ENCODE data around the gene SOWAHA. TPM values are rescaled to one million over a fixed set of nuclear protein-coding genes. Genes with fewer than 3 reads are reported as not detected.

The SOWAHA gene
- total RNA-seq, 1 experiment from 2014 or later: 0.20 TPM

GRCh38 chr5:132787076-132787475, 26.0 kb upstream of the SOWAHA start:
- no peak overlapping the region for H2BK120ac ChIP-seq (ENCODE audit: low read depth, low read length, poor library complexity, severe bottlenecking)
- no peak overlapping the region for H2BK20ac ChIP-seq (ENCODE audit: low read depth, low read length, poor library complexity, severe bottlenecking)
- H4K5ac ChIP-seq (ENCODE audit: insufficient read length, low read depth, low read length): no peak overlapping the region
- H2BK12ac ChIP-seq (ENCODE audit: insufficient read length, low read depth, low read length): no peak overlapping the region
- no peak overlapping the region for H2BK5ac ChIP-seq (ENCODE audit: insufficient read length, low read length)
- no peak overlapping the region for H3T11ph ChIP-seq (ENCODE audit: low read length)
- H2AFZ ChIP-seq (ENCODE audit: low read length): no peak overlapping the region
- no peaks in the 10 kb centered on the region for H3K4me1 ChIP-seq (ENCODE audit: insufficient read depth, low read length)
- no peak overlapping the region for H3K27ac Mint-ChIP-seq
- no peak overlapping the region for H2AK5ac ChIP-seq (ENCODE audit: insufficient read length, low read length)
- no peak for DNase-seq
- H3K27me3 Mint-ChIP-seq (ENCODE audit: low read depth): peaks cover 20% of the 10 kb centered on the region
- H3K56ac ChIP-seq (ENCODE audit: insufficient read length, low read depth, low read length): no peak overlapping the region
- no peak overlapping the region for H3K18ac ChIP-seq (ENCODE audit: insufficient read length, low read depth, low read length)
- H3K36me3 Mint-ChIP-seq (ENCODE audit: insufficient read depth in 1 of 3, low read depth in 3 of 3): no peaks in the 10 kb centered on the region; a peak in 1 of 7 replicates
- no CpG with 5 or more reads among the region's 1 CpG for WGBS (ENCODE audit: extremely low coverage, insufficient read length, low lambda C conversion rate)
- H3K79me2 ChIP-seq (ENCODE audit: insufficient read depth, low read length): no peaks in the 10 kb centered on the region
- no peak overlapping the region for H3K23ac ChIP-seq (ENCODE audit: insufficient read length, low read depth, low read length)
- no peaks in the 10 kb centered on the region for H3K9me3 ChIP-seq (ENCODE audit: control insufficient read depth, low read depth, low read length)
- H4K91ac ChIP-seq (ENCODE audit: insufficient read length, low read depth, low read length): no peak overlapping the region
- H3K79me1 ChIP-seq (ENCODE audit: insufficient read depth, low read depth, low read length, poor library complexity, severe bottlenecking): no peaks in the 10 kb centered on the region
- H3K23me2 ChIP-seq (ENCODE audit: insufficient read length, low read depth, low read length, poor library complexity, severe bottlenecking): no peaks in the 10 kb centered on the region
- H2BK15ac ChIP-seq (ENCODE audit: low read depth, low read length): no peak overlapping the region
- H3K9ac ChIP-seq (ENCODE audit: extremely low read depth, insufficient read length, low read length): no peak overlapping the region
- H3K9me3 Mint-ChIP-seq: no peaks in the 10 kb centered on the region
- H3K27ac ChIP-seq (ENCODE audit: insufficient read length, low read depth, low read length): no peak overlapping the region
- no peak for TF ChIP-seq CTCF (conservative IDR thresholded peaks at IDR 0.05)
- H4K8ac ChIP-seq (replicated peaks; ENCODE audit: insufficient read length, low read depth, low read length): no peak overlapping the region
- H3K4me1 Mint-ChIP-seq: peaks cover 11 to 15% of the 10 kb centered on the region in 2 experiments
- no peak overlapping the region for H3K4ac ChIP-seq (ENCODE audit: low read depth, low read length)
- no peaks in the 10 kb centered on the region for H4K20me1 ChIP-seq (ENCODE audit: control insufficient read depth, insufficient read depth, insufficient read length)
- H3K4me2 ChIP-seq (ENCODE audit: insufficient read depth, insufficient read length, low read length): no peak overlapping the region
- H3K27me3 ChIP-seq (ENCODE audit: insufficient read depth, low read length): no peaks in the 10 kb centered on the region
- no peak overlapping the region for H3K14ac ChIP-seq (ENCODE audit: insufficient read depth, low read length)
- H3K4me3 Mint-ChIP-seq: no peak overlapping the region
